Tibial nerve (tissue), 4 donors: ENCODE results near the gene LRRC17. TPM values are rescaled to one million over a fixed set of nuclear protein-coding genes. Genes with fewer than 3 reads are reported as not detected.

Experiments used
- DNase-seq, 2 donors: peaks; one replicate each; pipeline ENCODE4 v3.0.0-alpha.2; 2019; ENCODE audit warnings: low spot score in 2 of 2
- H3K27ac ChIP-seq, 4 donors: fragments of 200-600 bp; sonication (generic) in 3 of 4; one replicate each; pipeline ENCODE4 v1.5.1; 2017 to 2019; ENCODE audit warnings: mild to moderate bottlenecking in 1 of 4
- H3K27me3 ChIP-seq, 2 donors: fragments of 200-600 bp; sonication (generic) in 1 of 2; one replicate each; pipeline versions ENCODE4 v1.5.1 to v1.6.0; 2017 to 2019
- H3K36me3 ChIP-seq, 3 donors: fragments of 200-600 bp; sonication (generic); one replicate each; pipeline ENCODE4 v1.5.1; 2018 to 2019
- H3K4me1 ChIP-seq, 4 donors: fragments of 200-600 bp; sonication (generic) in 3 of 4; one replicate each; pipeline ENCODE4 v1.5.1; 2017 to 2019
- H3K4me3 ChIP-seq, 4 donors: fragments of 200-600 bp; sonication (generic) in 3 of 4; one replicate each; pipeline ENCODE4 v1.5.1; 2017 to 2019; ENCODE audit warnings: mild to moderate bottlenecking in 1 of 4, moderate library complexity in 1 of 4
- H3K9me3 ChIP-seq, 4 donors: fragments of 200-600 bp; sonication (generic) in 3 of 4; one replicate each; pipeline ENCODE4 v1.5.1; 2017 to 2019
- CTCF ChIP-seq, 5 experiments: fragments of 200-600 bp in 3 of 5; fragments of 450-650 bp in 2 of 5; sonication (generic) in 3 of 5; IDR thresholded peaks; one replicate each; pipeline ENCODE4 v1.5.1; 2016 to 2019; ENCODE audit warnings: antibody characterized with exemption in 5 of 5, mild to moderate bottlenecking in 3 of 5, moderate library complexity in 2 of 5
- EP300 ChIP-seq, 2 donors: sonication (generic); formaldehyde crosslinking; IDR thresholded peaks; one replicate each; pipeline ENCODE4 v1.6.1; 2017; ENCODE audit warnings: antibody characterized with exemption in 2 of 2, mild to moderate bottlenecking in 1 of 2
- POLR2A ChIP-seq, 2 donors: fragments of 450-650 bp; IDR thresholded peaks; one replicate each; pipeline ENCODE4 v1.6.1; 2017; ENCODE audit warnings: antibody characterized with exemption in 2 of 2, mild to moderate bottlenecking in 2 of 2, moderate library complexity in 2 of 2
- WGBS, 2 donors: methylation state at CpG; one replicate each; pipeline ENCODE4 v1.1.5; 2018; 5-methylcytosine and 5-hydroxymethylcytosine counted together
- total RNA-seq, 4 donors: library from RNA; depleted of rRNA; stranded (reverse); fragments of >200 nt; gene quantifications; one replicate each; pipeline ENCODE4 v1.1.0, GENCODE V29; 2016

Gene LRRC17
- total RNA-seq, 4 donors from 2014 or later, result 1.7 to 9.0 (median 2.6) TPM

- Histone ChIP-seq H3K36me3 (peaks cover 0 to 5% (median 0%) of the 10 kb centered on the region in 3 donors), H3K4me3 (no peak overlapping the region), H3K27ac (no peak overlapping the region), H3K27me3 (no peaks in the 10 kb centered on the region), H3K4me1 (no peaks in the 10 kb centered on the region), H3K9me3 (no peaks in the 10 kb centered on the region)
- 59 to 67% methylated on average over 6 of the region's 6 CpGs for WGBS, 2 donors
- TF ChIP-seq CTCF (IDR thresholded peaks at IDR 0.05) (no peak), POLR2A (IDR thresholded peaks at IDR 0.05) (no peak)
- DNase-seq, result no peak
Measured at GRCh38 chr7:102883098-102883860, 29.5 kb upstream of the LRRC17 start.

GRCh38 chr7:102888561-102889233 is 24.1 kb upstream of the LRRC17 start:
- no peaks in the 10 kb centered on the region for H3K27me3 ChIP-seq
- TF ChIP-seq CTCF (IDR thresholded peaks at IDR 0.05) (no peak), POLR2A (IDR thresholded peaks at IDR 0.05) (no peak), EP300 (IDR thresholded peaks at IDR 0.05) (no peak)
- WGBS, 2 donors, result 88% methylated on average over 3 of the region's 3 CpGs
- DNase-seq, result no peak
- H3K27ac ChIP-seq, result no peak overlapping the region
- H3K4me1 ChIP-seq, result peaks cover 0 to 30% (median 17%) of the 10 kb centered on the region in 4 donors
- no peaks in the 10 kb centered on the region for H3K9me3 ChIP-seq
- H3K36me3 ChIP-seq, result no peaks in the 10 kb centered on the region
- H3K4me3 ChIP-seq, result no peak overlapping the region

DNA sequence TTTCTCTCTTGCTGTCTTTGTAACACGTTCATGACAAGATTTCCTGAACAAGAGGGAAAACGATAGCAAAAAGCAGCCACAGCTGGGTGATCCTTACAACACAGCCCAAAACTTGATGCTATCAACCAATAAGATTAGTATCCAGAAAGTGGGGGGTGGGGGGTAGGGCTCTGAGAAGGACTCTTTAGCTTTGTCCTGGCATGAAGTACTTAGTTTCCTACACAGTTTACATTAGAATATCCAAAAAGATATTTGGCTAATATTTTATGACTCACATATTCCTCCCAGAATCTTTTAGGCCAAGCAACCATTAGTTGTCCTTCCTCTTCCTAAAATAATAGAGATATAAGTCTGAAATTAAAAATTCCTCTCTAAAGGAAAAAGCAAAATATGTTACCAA is 22.9 kb upstream of the LRRC17 start:
- no peak for DNase-seq
- Histone ChIP-seq H3K4me1 (peaks cover 0 to 36% (median 17%) of the 10 kb centered on the region in 4 donors), H3K4me3 (no peak overlapping the region), H3K27ac (no peak overlapping the region), H3K27me3 (no peaks in the 10 kb centered on the region), H3K36me3 (no peaks in the 10 kb centered on the region), H3K9me3 (no peaks in the 10 kb centered on the region)
- no peak for TF ChIP-seq EP300 (IDR thresholded peaks at IDR 0.05)
- TF ChIP-seq POLR2A (IDR thresholded peaks at IDR 0.05), result no peak
- no peak for TF ChIP-seq CTCF (IDR thresholded peaks at IDR 0.05)
- 65 to 68% methylated on average over 2 of the region's 2 CpGs for WGBS, 2 donors

GRCh38 chr7:102890292-102890970 is 22.4 kb upstream of the LRRC17 start:
- TF ChIP-seq CTCF (IDR thresholded peaks at IDR 0.05) (no peak), POLR2A (IDR thresholded peaks at IDR 0.05) (no peak), EP300 (IDR thresholded peaks at IDR 0.05) (no peak)
- 74 to 77% methylated on average over 2 of the region's 2 CpGs for WGBS, 2 donors
- no peak for DNase-seq
- H3K27me3 ChIP-seq, result no peaks in the 10 kb centered on the region
- no peaks in the 10 kb centered on the region for H3K9me3 ChIP-seq
- no peak overlapping the region for H3K27ac ChIP-seq
- H3K36me3 ChIP-seq, result no peaks in the 10 kb centered on the region
- H3K4me1 ChIP-seq, result peaks cover 0 to 42% (median 17%) of the 10 kb centered on the region in 4 donors
- H3K4me3 ChIP-seq, result no peak overlapping the region
